GM12878 (cell line): ENCODE measurements around the gene FBXO42. TPM values are rescaled to one million over a fixed set of nuclear protein-coding genes. Genes with fewer than 3 reads are reported as not detected.
A peak's percentile ranks its signal among the peaks of the same experiment; 100 is the strongest.

ENCODE experiments used
- ATAC-seq: fragments of 200-7000 bp; cut with Tn5 transposase; 3 replicates; pipeline ENCODE4 v1.9.1; 2020; ENCODE audit warnings: mild to moderate bottlenecking, moderate library complexity
- BruUV-seq: library from RNA; stranded (reverse); fragments of 400-500 nt; replicated peaks from 2 replicates; lab custom pipeline; 2021; lab: Mats Ljungman, UMichigan
- CTCF ChIA-PET: fragments of 300-600 bp; sonication (Branson Sonifier 250); formaldehyde crosslinking; extraction: SDS; loops from one replicate; lab custom pipeline; 2021; ENCODE audit warnings: inconsistent platforms; lab: Yijun Ruan, JAX
- POLR2A ChIA-PET: fragments of 350-600 bp; formaldehyde crosslinking; extraction: SDS; loops from one replicate; lab custom pipeline; 2021; ENCODE audit warnings: inconsistent platforms; lab: Charles Lee
- RAD21 ChIA-PET: fragments of 300-600 bp; sonication (Branson Sonifier 250); formaldehyde crosslinking; loops from one replicate; lab custom pipeline; 2023; ENCODE audit warnings: antibody characterized with exemption; ENCODE audit not compliant: unreplicated experiment; lab: Charles Lee
- SMC1A ChIA-PET: fragments of 300-600 bp; sonication (Branson Sonifier 250); formaldehyde crosslinking; loops from one replicate; lab custom pipeline; 2023; ENCODE audit not compliant: unreplicated experiment, uncharacterized antibody; lab: Charles Lee
- DNase-seq: peaks from one replicate; pipeline ENCODE4 v3.0.0-alpha.2; 2011; ENCODE audit warnings: low read depth, low spot score
- FAIRE-seq: peaks from 3 replicates; lab custom pipeline; 2011; peaks lifted over from hg19 to GRCh38; lab: Jason Lieb, UNC
- H2AFZ ChIP-seq: 2 replicates; pipeline ENCODE4 v1.6.0; 2011; ENCODE audit warnings: low read depth, low read length, control low read depth; ENCODE audit not compliant: control insufficient read depth
- H3K27ac ChIP-seq: 2 replicates; pipeline ENCODE4 v1.5.1; 2011; ENCODE audit warnings: control low read depth; ENCODE audit not compliant: control insufficient read depth, insufficient read depth
- H3K27me3 ChIP-seq, 2 experiments: replicated peaks in 1 of 2; 2 replicates each; pipeline versions ENCODE4 v1.6.0 to v1.6.1; 2011; ENCODE audit warnings: low read length in 1 of 2; ENCODE audit not compliant: control insufficient read depth in 2 of 2, insufficient read depth in 2 of 2
- H3K36me3 ChIP-seq, 2 experiments: 2 replicates each; pipeline ENCODE4 v1.5.1; 2011; ENCODE audit warnings: low read length in 1 of 2; ENCODE audit not compliant: control insufficient read depth in 2 of 2, insufficient read depth in 2 of 2
- H3K4me1 ChIP-seq: 2 replicates; pipeline ENCODE4 v1.6.1; 2011; ENCODE audit warnings: mild to moderate bottlenecking, low read length, moderate library complexity, mixed read lengths; ENCODE audit not compliant: control insufficient read depth, insufficient read depth
- H3K4me2 ChIP-seq: 2 replicates; pipeline ENCODE4 v1.6.0; 2011; ENCODE audit warnings: control low read depth; ENCODE audit not compliant: control insufficient read depth, insufficient read depth
- H3K4me3 ChIP-seq: fragments of 200-600 bp; sonication (generic); 2 replicates; pipeline ENCODE4 v1.5.1; 2016
- H3K79me2 ChIP-seq: 2 replicates; pipeline ENCODE4 v1.6.0; 2011; ENCODE audit warnings: low read length; ENCODE audit not compliant: control insufficient read depth, insufficient read depth
- H3K9ac ChIP-seq: 2 replicates; pipeline ENCODE4 v1.8.0; 2011; ENCODE audit warnings: low read length, control low read depth, mixed read lengths; ENCODE audit not compliant: control insufficient read depth, insufficient read depth
- H3K9me3 ChIP-seq: replicated peaks from 3 replicates; pipeline ENCODE4 v1.5.1; 2011; ENCODE audit warnings: mild to moderate bottlenecking, low read length; ENCODE audit not compliant: control insufficient read depth, insufficient read depth
- H4K20me1 ChIP-seq: 2 replicates; pipeline ENCODE4 v1.6.0; 2011; ENCODE audit not compliant: control insufficient read depth, insufficient read depth
- MLLT1 ChIP-seq: fragments of 450-650 bp; IDR thresholded peaks from 2 replicates; pipeline ENCODE4 v1.6.1; 2016; ENCODE audit warnings: mild to moderate bottlenecking
- MTA2 ChIP-seq: fragments of 450-650 bp; IDR thresholded peaks from 2 replicates; pipeline ENCODE4 v1.6.1; 2016; ENCODE audit warnings: low read depth, mild to moderate bottlenecking, moderate library complexity
- WGBS: methylation state at CpG from one replicate; pipeline ENCODE4 v1.1.6; 2016; ENCODE audit warnings: low lambda C conversion rate; ENCODE audit not compliant: insufficient replicate concordance, insufficient coverage; ENCODE audit errors: missing lambda C conversion rate; 5-methylcytosine and 5-hydroxymethylcytosine counted together
- in situ Hi-C: fragments of 300-500 bp; cut with MboI; formaldehyde crosslinking; loops from 9 replicates; pipeline ENCODE4 v1.14.3; 2018; ENCODE audit warnings: mixed read lengths
- intact Hi-C: fragments of 100-400 bp; cut with micrococcal nuclease; formaldehyde crosslinking; loops from one replicate; pipeline ENCODE4 v1.14.2; 2022; ENCODE audit not compliant: unreplicated experiment
- polyA plus RNA-seq, 11 experiments: library from polyadenylated mRNA; depleted of rRNA in 4 of 11; unstranded in 6 of 11; stranded (reverse) in 5 of 11; fragments of >200 nt; fragmentation: Nextera tagmentation in 4 of 11; fragmentation: Illumina TruSeq in 1 of 11; extraction: Ambion mirVana in 4 of 11; extraction: Trizol in 1 of 11; gene quantifications; 1 replicate in 1 of 11; 2 replicates in 10 of 11; pipeline versions ENCODE4 v1.2.1 to v1.2.3, GENCODE V29; 2011 to 2016; ENCODE audit warnings: inconsistent platforms in 2 of 11, missing spikeins in 2 of 11, low read depth in 1 of 11
- total RNA-seq, 4 experiments: library from RNA; depleted of rRNA in 3 of 4; stranded (reverse); fragments of >200 nt in 3 of 4; fragmentation: Illumina TruSeq in 1 of 4; extraction: Trizol in 1 of 4; gene quantifications; 2 replicates each; pipeline versions ENCODE4 v1.2.1 to v1.2.3, GENCODE V29; 2013 to 2021

Gene FBXO42
- total and polyA plus RNA-seq, 10 of the 15 experiments (the other 5 are each of a cell fraction or from before 2014, with no cell fraction given) = 6.1 to 23.8 (median 15.2) TPM

- Histone ChIP-seq H3K9me3 (no peaks in the 10 kb centered on the region), H3K36me3 (no peaks in the 10 kb centered on the region), H3K4me1 (peaks cover 4% of the 10 kb centered on the region; the same call in 1 of the 2 replicates), H3K4me3 (no peak overlapping the region), H2AFZ (no peak overlapping the region), H3K4me2 (no peak overlapping the region), H3K79me2 (no peaks in the 10 kb centered on the region), H3K27ac (no peak overlapping the region), H3K9ac (no peak overlapping the region), H3K27me3 (no peaks in the 10 kb centered on the region; a peak in 1 of 4 replicates), H4K20me1 (no peaks in the 10 kb centered on the region)
- no TSS peak for BruUV-seq
- RAD21 ChIA-PET = no interaction called here
- 76% methylated on average over 9 of the region's 9 CpGs for WGBS
- TF ChIP-seq MLLT1 (peak; percentile 70), MTA2 (no peak)
- intact Hi-C loops (loop anchor here (5.0 kb wide), 1 partner anchor 153 kb away; no protein-coding TSS in a partner anchor), in situ Hi-C loops (no loop called here)
- no peak for FAIRE-seq
- ATAC-seq = no peak
- SMC1A ChIA-PET = interaction anchor here (0.6 kb wide), 1 partner anchor 40 kb away, joined by 3 read pairs; no protein-coding TSS in a partner anchor
- DNase-seq = no peak
- POLR2A ChIA-PET = no interaction called here
- CTCF ChIA-PET = interaction anchor here (0.6 to 1.1 kb wide), 2 partner anchors 154 to 321 kb away, joined by 3 read pairs; no protein-coding TSS in a partner anchor
Measured at GRCh38 chr1:16209132-16209846, 143.0 kb downstream of the FBXO42 start.
